Mononuclear cell (primary cell): ENCODE data around the gene ITCH. TPM values are rescaled to one million over a fixed set of nuclear protein-coding genes. Genes with fewer than 3 reads are reported as not detected.
"Not testable (repeated sequence)": the region's sequence is repeated elsewhere in the genome, so short reads cannot be mapped to it uniquely, and the experiment has no call there.

Experiments
- H3K27me3 ChIP-seq: 2 replicates; pipeline ENCODE4 v1.6.0; 2011; ENCODE audit warnings: low read length, control low read depth; ENCODE audit not compliant: insufficient read depth
- H3K4me1 ChIP-seq: 2 replicates; pipeline ENCODE4 v1.5.1; 2011; ENCODE audit warnings: mild to moderate bottlenecking, low read length, control low read depth; ENCODE audit not compliant: insufficient read depth
- H3K4me3 ChIP-seq: 2 replicates; pipeline ENCODE4 v1.5.1; 2011; ENCODE audit warnings: mild to moderate bottlenecking, low read length, moderate library complexity
- H3K9me3 ChIP-seq: 2 replicates; pipeline ENCODE4 v1.5.1; 2011; ENCODE audit warnings: low read depth, mild to moderate bottlenecking, control low read depth, low read length
- total RNA-seq: library from RNA; depleted of rRNA; stranded (reverse); fragments of >200 nt; gene quantifications from one replicate; pipeline ENCODE4 v1.2.3, GENCODE V29; 2012

ITCH gene
- total RNA-seq, 1 donor: 80.0 TPM

DNA sequence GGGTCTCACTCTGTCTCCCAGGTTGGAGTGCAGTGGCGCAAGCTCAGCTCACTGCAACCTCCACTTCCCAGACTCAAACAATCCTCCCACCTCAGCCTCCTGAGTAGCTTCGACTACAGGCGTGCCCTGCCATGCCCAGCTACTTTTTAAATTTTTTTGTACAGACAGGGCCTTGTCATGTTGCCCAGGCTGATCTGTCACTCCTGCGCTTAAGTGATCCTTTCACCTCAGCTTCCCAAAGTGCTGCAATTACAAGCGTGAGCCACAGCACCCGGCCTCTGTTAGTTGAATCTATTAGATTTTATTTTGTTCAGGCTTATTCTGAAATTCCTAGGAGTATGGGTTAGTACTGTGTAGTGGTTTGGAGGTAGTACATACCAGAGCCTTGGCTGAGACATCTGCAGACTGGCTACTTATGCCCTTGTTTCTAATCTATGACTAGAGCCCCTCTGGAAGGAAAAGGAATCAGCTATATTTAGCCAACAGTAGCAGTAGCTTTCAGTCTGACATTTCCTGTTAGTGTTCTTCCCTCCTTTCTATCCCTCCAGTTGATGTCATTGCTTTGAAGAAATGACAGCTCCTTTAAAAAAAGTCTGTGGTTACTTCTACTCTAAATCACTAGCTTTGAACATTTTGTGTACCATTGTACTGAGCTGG is 74.4 kb downstream of the ITCH start:
- Histone ChIP-seq H3K4me1 (no peaks in the 10 kb centered on the region), H3K27me3 (no peaks in the 10 kb centered on the region), H3K4me3 (no peak overlapping the region), H3K9me3 (no peaks in the 10 kb centered on the region)

DNA sequence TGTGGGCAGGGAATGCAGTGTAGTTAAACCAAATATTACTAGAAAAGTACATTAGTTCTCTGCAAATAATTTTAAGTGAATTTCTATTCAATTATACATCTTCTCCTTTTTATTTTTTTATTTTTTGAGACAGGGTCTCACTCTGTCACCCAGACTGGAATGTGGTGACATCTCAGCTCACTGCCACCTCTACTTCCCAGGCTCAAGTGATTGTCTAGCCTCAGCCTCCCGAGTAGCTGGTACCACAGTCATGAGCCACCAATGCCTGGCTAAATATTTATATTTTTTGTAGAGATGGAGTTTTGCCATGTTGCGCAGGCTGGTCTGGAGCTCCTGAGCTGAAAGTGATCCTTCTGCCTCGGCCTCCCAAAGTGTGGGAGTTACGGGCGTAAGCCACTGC is 76.1 kb downstream of the ITCH start:
- Histone ChIP-seq H3K4me1 (no peaks in the 10 kb centered on the region), H3K4me3 (no peak overlapping the region), H3K27me3 (no peaks in the 10 kb centered on the region), H3K9me3 (no peaks in the 10 kb centered on the region)

DNA sequence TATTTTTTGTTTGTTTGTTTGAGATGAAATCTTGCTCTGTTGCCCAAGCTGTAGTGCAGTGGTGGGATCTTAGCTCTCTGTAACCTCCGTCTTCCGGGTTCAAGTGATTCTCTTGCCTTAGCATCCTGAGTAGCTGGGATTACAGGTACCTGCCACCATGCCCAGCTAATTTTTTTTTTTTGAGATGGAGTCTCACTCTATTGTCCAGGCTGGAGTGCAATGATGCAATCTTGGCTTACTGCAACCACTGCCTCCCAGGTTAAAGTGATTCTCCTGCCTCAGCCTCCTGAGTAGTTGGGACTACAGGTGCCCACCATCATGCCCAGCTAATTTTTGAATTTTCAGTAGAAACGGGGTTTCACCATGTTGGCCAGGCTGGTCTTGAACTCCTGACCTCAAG is 78.3 kb downstream of the ITCH start:
- H3K4me1 ChIP-seq, H3K27me3 ChIP-seq, H3K9me3 ChIP-seq, H3K4me3 ChIP-seq: not testable (repeated sequence)

DNA sequence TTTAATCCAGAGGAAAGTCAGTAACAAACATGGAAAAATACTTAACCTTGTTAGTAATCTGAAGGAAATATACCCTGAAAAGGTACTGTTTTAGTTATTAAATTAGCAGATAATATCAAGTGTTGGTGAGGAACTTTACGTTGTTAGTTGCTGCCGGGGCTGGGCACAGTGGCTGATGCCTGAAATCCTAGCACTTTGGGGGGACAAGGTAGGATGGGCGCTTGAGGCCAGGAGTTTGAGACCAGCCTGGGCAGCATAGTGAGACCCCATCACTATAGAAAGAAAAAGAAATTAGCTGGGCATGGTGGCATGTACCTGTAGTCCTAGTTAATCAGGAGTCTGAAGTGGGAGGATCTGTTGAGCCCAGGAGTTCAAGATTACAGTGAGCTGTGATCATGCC is 80.5 kb downstream of the ITCH start:
- Histone ChIP-seq H3K9me3 (no peaks in the 10 kb centered on the region), H3K4me3 (no peak overlapping the region), H3K27me3 (no peaks in the 10 kb centered on the region), H3K4me1 (no peaks in the 10 kb centered on the region)

DNA sequence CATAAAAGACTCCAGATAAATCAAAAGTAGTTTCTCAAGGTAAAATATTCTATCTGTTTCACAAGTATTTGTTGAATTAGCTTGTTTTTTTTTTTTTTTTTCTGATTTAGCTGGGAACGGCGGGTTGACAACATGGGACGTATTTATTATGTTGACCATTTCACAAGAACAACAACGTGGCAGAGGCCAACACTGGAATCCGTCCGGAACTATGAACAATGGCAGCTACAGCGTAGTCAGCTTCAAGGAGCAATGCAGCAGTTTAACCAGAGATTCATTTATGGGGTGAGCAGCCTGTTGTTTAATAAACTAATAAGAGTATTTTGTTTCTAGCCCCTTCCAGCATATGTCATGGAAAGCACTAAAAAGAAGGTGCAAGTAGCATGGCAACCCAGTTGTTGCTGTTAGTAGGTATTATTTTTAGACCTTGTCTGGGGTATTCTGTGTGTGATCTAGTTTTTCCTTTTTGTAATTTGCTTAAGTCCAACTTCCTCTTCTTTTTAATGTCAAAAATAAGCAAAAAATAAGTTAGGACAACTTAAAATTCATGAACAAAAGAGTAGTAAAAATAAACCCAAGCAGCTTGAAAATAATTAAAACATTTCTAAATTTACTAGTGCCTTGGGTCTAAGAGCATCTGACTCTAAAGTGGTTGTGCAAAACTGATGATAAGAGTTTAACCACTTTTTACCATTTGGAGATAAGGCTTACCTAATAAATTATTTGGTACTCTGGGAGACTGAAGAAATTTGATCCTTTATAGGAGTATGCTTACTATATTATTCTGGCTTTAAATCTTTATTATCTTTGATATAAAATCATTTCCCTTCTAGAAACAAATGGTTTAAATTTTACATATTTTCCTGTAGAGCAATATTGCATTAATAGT is 82.3 kb downstream of the ITCH start:
- H3K9me3 ChIP-seq: no peaks in the 10 kb centered on the region
- H3K4me1 ChIP-seq: no peaks in the 10 kb centered on the region
- no peaks in the 10 kb centered on the region for H3K27me3 ChIP-seq
- H3K4me3 ChIP-seq: no peak overlapping the region

DNA sequence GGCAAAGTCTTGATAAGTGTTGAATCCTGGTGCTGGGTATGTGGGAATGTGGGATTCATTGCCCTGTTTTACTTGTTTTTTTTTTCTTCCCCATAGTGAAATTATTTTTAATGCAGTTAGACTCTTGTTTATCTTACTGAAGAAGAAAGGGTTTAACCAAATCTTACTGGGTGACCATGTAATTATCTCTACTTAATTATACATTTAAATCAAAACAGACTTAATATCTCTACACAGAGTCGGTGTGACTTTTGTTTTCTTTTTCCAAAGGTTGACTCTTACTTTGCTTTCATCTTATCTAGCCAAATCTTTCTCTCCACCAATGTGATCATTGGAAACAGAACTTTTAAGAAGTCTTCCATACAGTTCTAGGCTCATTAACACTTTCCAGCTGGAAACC is 85.4 kb downstream of the ITCH start:
- Histone ChIP-seq H3K4me1 (no peaks in the 10 kb centered on the region), H3K27me3 (no peaks in the 10 kb centered on the region)

DNA sequence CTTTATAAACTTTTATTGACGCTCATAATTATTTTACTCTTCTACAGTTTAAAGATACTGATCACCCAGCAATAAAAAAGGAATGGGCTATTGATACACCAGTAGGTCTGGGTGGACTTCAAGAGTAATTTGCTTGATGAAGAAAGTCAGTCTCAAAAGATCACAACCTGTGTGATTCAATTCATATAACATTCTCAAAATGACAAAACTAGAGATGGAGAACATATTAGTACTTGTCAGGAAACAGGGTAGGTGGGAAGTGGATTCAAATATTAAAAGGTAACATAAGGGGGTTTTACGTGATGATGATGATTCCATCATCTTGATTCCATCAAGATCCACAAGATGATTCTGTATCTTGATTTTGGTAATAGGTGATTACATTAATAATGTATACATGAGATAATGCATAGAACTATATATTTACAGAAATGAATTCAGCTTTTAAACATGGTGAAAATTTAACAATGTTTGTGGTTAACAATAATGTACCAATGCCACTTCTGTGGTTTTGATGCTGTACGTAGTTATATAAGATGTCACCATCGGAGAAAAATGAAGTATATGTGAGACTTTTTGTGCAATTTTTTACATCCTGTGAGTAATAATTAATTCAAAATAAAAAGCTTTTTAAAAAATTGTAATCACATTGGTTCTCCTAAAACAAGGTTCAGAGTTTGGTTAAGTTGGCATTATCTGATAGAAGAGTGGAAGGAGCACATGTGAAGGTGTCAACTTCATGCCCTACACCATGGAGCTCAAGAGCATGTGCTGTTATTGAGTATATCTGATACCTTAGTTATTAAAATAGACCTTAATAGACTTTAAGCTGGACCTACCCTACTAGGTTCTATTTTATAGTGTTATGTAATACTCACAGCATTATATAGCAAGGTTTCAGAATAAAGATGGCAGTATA is 86.9 kb downstream of the ITCH start:
- H3K4me1 ChIP-seq: no peaks in the 10 kb centered on the region
- no peaks in the 10 kb centered on the region for H3K9me3 ChIP-seq
- no peak overlapping the region for H3K4me3 ChIP-seq
- no peaks in the 10 kb centered on the region for H3K27me3 ChIP-seq

More for the DNA sequence above, 85.4 kb downstream of the ITCH start:
- Histone ChIP-seq H3K9me3 (no peaks in the 10 kb centered on the region), H3K4me3 (no peak overlapping the region)

DNA sequence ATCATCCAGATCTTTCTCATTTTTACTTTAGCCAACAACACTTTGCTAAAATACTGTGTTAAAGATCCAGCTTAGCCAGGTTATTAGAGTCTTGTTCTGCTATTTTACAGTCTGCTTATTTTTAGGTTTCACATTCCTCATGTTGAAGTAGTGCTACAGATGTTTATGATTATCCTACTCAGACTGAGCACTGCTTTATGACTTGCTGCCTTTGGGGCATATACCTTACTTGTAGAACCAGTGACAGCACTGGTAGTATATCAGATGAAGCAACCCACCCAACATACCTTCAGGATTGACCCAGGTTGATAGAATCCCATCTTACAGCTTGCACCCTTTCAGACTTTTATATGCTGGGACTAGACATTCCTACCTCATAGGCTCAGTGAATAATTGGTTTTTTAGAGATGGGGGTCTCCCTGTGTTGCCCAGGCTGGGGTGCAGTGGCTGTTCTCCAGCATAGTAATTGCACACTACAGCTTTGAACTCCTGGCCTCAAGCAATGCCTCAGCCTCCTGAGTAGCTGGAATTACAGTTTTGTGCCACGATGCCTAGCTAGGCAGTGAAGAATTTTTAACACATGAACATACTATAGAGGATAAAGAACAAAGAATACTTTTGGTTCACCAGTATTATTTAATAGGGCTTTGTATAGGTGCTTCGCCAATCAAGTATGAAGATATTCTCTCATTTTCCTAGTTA is 89.4 kb downstream of the ITCH start:
- no peaks in the 10 kb centered on the region for H3K9me3 ChIP-seq
- H3K27me3 ChIP-seq: no peaks in the 10 kb centered on the region
- H3K4me3 ChIP-seq: no peak overlapping the region

DNA sequence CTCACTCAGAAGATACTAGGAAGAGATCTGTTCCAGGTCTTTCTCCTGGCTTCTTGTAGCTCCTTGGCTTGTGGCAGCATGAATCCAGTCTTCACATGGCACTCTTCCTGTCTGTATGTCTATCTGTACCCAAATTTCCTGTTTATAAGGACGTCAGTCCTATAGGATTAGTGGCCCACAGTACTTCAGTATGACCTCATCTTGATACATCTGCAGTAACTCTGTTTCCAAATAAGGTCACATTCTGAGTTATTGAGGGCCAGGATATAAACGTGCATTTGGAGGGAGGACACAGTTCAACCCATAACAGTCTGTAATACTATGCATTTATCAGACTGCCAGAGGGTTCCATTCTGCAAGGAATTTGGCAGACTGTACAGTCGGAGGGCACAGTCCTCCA is 95.6 kb downstream of the ITCH start:
- Histone ChIP-seq H3K4me3 (no peak overlapping the region), H3K27me3 (no peaks in the 10 kb centered on the region)

More for the DNA sequence above, 89.4 kb downstream of the ITCH start:
- H3K4me1 ChIP-seq: no peaks in the 10 kb centered on the region

DNA sequence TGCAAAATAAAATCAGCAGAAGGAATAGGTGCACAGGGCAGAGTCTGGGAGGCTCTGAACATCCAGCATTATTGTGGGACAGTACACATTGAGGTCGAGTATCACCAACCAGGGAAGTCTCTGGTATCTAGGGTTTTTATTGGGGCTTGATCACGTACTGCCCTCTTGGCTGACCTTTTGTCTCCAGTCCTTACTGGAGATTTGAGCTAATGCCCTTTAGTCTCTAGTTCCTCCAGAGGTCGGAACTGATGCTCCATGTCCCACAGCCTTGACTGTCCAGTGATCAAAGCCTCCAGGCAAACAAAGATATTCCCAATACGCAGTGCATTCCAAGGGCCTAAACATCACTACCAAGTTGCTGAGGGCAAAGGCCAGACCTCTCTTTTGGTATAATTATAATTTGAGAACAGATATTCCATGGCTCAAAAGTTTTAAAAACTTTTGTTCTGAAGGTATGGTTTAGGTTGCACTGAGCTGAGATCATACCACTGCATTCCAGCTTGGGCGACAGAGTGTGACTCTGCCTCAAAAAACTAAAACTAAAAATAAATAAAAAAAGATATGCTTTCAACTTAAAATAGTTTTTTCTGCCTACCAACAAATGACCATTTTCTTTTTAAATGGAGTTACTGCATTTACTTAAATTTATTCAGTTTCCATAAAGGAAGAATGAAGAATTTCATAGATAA is 96.3 kb downstream of the ITCH start:
- no peaks in the 10 kb centered on the region for H3K9me3 ChIP-seq
- H3K27me3 ChIP-seq: no peaks in the 10 kb centered on the region
- H3K4me3 ChIP-seq: no peak overlapping the region

More for the DNA sequence above, 95.6 kb downstream of the ITCH start:
- no peaks in the 10 kb centered on the region for H3K9me3 ChIP-seq
- H3K4me1 ChIP-seq: peaks cover 6% of the 10 kb centered on the region

DNA sequence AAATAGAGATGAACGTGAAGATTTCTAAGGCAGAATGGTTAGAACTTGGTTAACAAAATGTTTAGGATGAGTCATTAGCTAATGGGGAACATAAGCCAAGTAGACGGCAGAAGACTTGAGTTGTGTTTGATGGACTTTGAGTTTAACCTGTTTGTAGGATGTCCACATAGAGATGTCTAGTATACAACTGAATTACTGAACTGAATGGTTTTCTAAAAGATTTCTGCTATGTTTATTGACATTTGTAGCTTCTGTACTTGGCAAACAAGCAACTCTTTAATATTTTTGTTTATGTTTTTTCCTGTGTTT is 98.7 kb downstream of the ITCH start:
- Histone ChIP-seq H3K4me3 (no peak overlapping the region), H3K27me3 (no peaks in the 10 kb centered on the region), H3K9me3 (no peaks in the 10 kb centered on the region), H3K4me1 (peaks cover 6% of the 10 kb centered on the region)

More for the DNA sequence above, 96.3 kb downstream of the ITCH start:
- H3K4me1 ChIP-seq: peaks cover 6% of the 10 kb centered on the region

DNA sequence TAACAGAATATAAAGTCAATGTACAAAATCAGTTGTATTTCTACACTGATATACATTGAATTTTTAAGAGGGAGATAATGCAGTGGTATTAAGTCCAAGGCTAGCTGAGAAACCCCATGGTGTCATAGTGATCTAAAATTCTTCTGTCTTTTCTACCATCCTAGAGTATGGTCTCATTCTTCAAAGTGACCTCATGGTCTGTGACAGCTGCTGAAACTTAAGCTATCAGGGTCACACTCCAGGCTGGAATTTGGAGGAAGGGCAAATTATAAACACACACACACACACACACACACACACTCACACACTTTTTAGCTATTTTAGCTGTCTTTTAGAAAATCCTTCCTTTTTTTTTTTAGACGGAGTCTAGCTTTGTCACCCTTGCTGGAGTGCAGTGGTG is 105.9 kb downstream of the ITCH start:
- no peaks in the 10 kb centered on the region for H3K4me1 ChIP-seq
- no peak overlapping the region for H3K4me3 ChIP-seq
- H3K27me3 ChIP-seq: no peaks in the 10 kb centered on the region
- no peaks in the 10 kb centered on the region for H3K9me3 ChIP-seq

DNA sequence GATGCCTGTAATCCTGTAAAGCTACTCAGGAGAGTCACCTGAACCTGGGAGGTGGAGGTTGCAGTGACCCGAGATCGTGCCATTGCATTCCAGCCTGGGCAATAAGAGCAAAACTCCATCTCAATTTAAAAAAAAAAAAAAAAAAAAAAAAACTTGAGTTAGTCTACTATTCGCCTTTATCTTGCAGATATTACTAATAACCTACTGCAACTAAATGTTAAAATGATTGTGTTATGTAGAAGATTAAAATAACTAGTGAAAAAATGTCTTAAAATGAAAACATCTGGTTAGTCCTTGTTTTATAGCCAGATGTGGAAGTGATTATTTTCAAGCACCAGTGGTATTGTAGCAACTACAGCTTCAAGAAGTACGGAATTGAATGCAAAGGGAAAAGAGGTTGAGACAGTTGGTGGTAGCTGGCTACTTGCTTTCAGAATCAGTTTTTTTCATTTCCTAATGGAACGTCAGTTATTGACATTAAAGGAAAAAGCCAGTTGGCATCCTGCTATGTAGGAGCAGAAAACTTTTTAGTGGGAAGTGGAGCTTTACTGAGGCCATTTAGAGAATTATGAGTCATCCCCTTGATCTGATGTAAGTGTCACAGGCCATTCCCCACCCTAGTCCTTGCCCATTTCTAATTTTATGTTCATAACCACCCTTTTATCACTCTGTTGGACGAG is 109.3 kb downstream of the ITCH start:
- H3K4me1 ChIP-seq: no peaks in the 10 kb centered on the region
- no peak overlapping the region for H3K4me3 ChIP-seq
- no peaks in the 10 kb centered on the region for H3K9me3 ChIP-seq
- no peaks in the 10 kb centered on the region for H3K27me3 ChIP-seq
